Smooth muscle cell of the pulmonary artery (primary cell): Measurements from ENCODE around the gene TDRD15. TPM values are rescaled to one million over a fixed set of nuclear protein-coding genes. Genes with fewer than 3 reads are reported as not detected.

Experiments used
- total RNA-seq: library from RNA; depleted of rRNA; stranded (reverse); fragments of >200 nt; gene quantifications from 2 replicates; pipeline ENCODE4 v1.2.3, GENCODE V29; 2014

Gene TDRD15
- total RNA-seq: not detected in 2 replicates

DNA sequence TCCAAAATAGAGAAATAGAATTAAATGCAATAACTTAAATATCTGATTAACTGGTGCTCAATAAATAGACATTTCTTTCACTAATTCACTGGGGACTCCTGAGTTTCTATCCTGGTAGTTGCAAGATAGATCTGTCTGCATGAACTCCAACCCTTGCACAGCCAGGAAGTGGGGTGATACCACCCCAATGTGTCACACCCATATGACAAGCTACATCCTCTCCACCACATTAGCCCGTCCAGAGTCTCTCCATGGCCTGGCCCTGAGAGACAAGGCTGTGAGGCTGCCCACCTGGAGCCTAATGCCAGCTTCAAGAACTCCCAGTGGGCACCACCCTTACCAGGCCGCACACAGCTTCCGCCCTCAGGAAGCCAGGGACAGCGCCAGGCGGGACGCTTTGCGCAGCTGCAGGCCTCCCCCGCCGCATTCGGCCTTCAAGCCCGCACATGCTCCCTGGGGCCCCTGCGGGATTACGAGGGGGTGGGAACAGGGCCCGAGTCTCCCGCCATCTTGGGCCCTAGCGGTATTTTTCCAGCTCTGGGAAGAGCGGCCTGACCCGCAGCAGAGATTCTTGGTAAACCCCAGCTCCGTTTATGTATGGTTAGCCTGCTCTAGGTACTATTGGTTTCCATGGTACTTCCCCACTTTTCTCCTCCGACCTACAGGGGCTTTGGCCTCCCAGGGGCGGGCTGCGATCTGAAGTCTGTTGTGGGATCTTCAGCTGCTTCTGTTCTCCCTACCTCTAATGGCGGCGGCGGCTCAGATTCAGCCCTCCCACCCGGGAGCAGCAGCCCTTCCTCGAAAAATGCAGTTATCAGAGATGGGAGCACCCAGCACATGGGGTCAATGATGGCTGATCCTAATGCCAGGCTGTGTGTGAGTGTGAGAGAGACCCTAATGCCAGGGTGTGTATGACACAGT, at the start of gene TDRD15:
Gene TDRD15 (plus strand): TSS at position 496 of the 921 bp plus-strand sequence. CDS start 13,500 bp downstream, outside the sequence.

Other genes starting within 250 kb of the TDRD15 start
- gene APOB, start 79.9 kb upstream of the TDRD15 start, total RNA-seq: under 0.01 TPM in 1 of 2 replicates, not detected in the other